C4-2B (cell line): Measurements from ENCODE around the gene PRR16.

Experiments
- ZFX ChIP-seq: fragments of 450-650 bp; IDR thresholded peaks from 2 replicates; pipeline ENCODE4 v1.6.1; 2017
- TF ChIP-seq, protein P1 (sequence below): fragments of 450-650 bp; conservative IDR thresholded peaks from 2 replicates; pipeline ENCODE4 v1.5.1; 2017; ENCODE audit warnings: mild to moderate bottlenecking

DNA sequence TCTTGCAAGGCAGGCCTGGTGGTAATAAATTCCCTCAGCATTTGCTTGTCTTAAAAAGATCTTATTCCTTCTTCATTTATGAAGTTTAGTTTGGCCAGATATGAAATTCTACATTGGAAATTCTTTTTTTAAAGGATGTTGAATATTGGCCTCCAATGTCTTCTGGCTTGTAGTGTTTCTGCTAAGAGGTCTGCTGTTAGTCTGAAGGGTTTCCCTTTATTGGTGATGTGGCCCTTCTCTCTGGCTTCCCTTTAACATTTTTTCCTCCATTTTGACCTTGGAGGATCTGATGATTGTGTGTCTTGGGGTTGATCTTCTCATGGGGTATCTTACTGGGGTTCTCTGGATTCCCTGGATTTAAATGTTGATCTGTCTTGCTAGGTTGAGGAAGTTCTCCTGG, 33.5 kb upstream of the PRR16 start:
- TF ChIP-seq, protein P1, sequence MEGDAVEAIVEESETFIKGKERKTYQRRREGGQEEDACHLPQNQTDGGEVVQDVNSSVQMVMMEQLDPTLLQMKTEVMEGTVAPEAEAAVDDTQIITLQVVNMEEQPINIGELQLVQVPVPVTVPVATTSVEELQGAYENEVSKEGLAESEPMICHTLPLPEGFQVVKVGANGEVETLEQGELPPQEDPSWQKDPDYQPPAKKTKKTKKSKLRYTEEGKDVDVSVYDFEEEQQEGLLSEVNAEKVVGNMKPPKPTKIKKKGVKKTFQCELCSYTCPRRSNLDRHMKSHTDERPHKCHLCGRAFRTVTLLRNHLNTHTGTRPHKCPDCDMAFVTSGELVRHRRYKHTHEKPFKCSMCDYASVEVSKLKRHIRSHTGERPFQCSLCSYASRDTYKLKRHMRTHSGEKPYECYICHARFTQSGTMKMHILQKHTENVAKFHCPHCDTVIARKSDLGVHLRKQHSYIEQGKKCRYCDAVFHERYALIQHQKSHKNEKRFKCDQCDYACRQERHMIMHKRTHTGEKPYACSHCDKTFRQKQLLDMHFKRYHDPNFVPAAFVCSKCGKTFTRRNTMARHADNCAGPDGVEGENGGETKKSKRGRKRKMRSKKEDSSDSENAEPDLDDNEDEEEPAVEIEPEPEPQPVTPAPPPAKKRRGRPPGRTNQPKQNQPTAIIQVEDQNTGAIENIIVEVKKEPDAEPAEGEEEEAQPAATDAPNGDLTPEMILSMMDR, result no peak
- TF ChIP-seq ZFX, result no peak
